PC-9 (cell line): ENCODE measurements around the gene MYO10. TPM values are rescaled to one million over a fixed set of nuclear protein-coding genes. Genes with fewer than 3 reads are reported as not detected.

ENCODE experiments used
- BruUV-seq: library from RNA; stranded (reverse); fragments of 400-500 nt; replicated peaks from 2 replicates; lab custom pipeline; 2021; lab: Mats Ljungman, UMichigan
- CTCF ChIA-PET: fragments of 300-600 bp; sonication (Branson Sonifier 250); formaldehyde crosslinking; loops from one replicate; lab custom pipeline; 2022; ENCODE audit warnings: antibody characterized with exemption; lab: Charles Lee
- POLR2A ChIA-PET: fragments of 300-600 bp; sonication (Branson Sonifier 250); formaldehyde crosslinking; loops from one replicate; lab custom pipeline; 2022; ENCODE audit warnings: antibody characterized with exemption; ENCODE audit not compliant: unreplicated experiment; lab: Charles Lee
- DNase-seq, 2 experiments: peaks; one replicate each; pipeline versions ENCODE4 v3.0.0 to v3.0.0-alpha.2; 2015 to 2022; ENCODE audit warnings: mixed read lengths in 1 of 2
- H2AFZ ChIP-seq: fragments of 200-600 bp; sonication (generic); 2 replicates; pipeline ENCODE4 v1.8.1; 2017; ENCODE audit warnings: antibody characterized with exemption
- H3F3A ChIP-seq: fragments of 200-600 bp; sonication (generic); 2 replicates; pipeline ENCODE4 v1.8.1; 2017; ENCODE audit warnings: antibody characterized with exemption, mild to moderate bottlenecking, low read depth; ENCODE audit not compliant: insufficient read depth
- H3K27ac ChIP-seq: fragments of 200-600 bp; sonication (generic); 2 replicates; pipeline ENCODE4 v1.6.1; 2016; ENCODE audit warnings: mixed run types
- H3K27me3 ChIP-seq: fragments of 200-600 bp; sonication (generic); 2 replicates; pipeline ENCODE4 v1.6.1; 2016; ENCODE audit warnings: low read depth, mixed run types; ENCODE audit not compliant: insufficient read depth
- H3K36me3 ChIP-seq: fragments of 200-600 bp; sonication (generic); 2 replicates; pipeline ENCODE4 v1.6.1; 2016; ENCODE audit warnings: low read depth, mixed run types
- H3K4me1 ChIP-seq: fragments of 200-600 bp; sonication (generic); replicated peaks from 2 replicates; pipeline ENCODE4 v1.6.1; 2016; ENCODE audit warnings: mixed run types; ENCODE audit not compliant: insufficient read depth
- H3K4me2 ChIP-seq: fragments of 200-600 bp; sonication (generic); 2 replicates; pipeline ENCODE4 v1.6.1; 2017; ENCODE audit warnings: mixed run types
- H3K4me3 ChIP-seq: fragments of 200-600 bp; sonication (generic); 2 replicates; pipeline ENCODE4 v1.6.1; 2016; ENCODE audit warnings: mixed run types
- H3K79me2 ChIP-seq: fragments of 200-600 bp; sonication (generic); 2 replicates; pipeline ENCODE4 v1.6.1; 2017; ENCODE audit warnings: low read depth, mixed run types
- H3K9me2 ChIP-seq: fragments of 200-600 bp; sonication (generic); 2 replicates; pipeline ENCODE4 v1.8.1; 2017; ENCODE audit warnings: mild to moderate bottlenecking; ENCODE audit not compliant: insufficient read depth
- H3K9me3 ChIP-seq: fragments of 200-600 bp; sonication (generic); 2 replicates; pipeline ENCODE4 v1.8.1; 2016; ENCODE audit warnings: low read depth; ENCODE audit not compliant: insufficient read depth
- H4K20me1 ChIP-seq: fragments of 200-600 bp; sonication (generic); 2 replicates; pipeline ENCODE4 v1.8.1; 2017; ENCODE audit not compliant: insufficient read depth
- EZH2 ChIP-seq: fragments of 200-600 bp; sonication (generic); IDR thresholded peaks from 2 replicates; pipeline ENCODE4 v1.8.0; 2017; ENCODE audit warnings: antibody characterized with exemption, low read depth
- intact Hi-C: fragments of 100-400 bp; cut with micrococcal nuclease; formaldehyde crosslinking; loops from one replicate; pipeline ENCODE4 v1.10.0; 2022; ENCODE audit not compliant: unreplicated experiment
- total RNA-seq: library from RNA; stranded (reverse); gene quantifications from 2 replicates; pipeline ENCODE4 v1.2.3, GENCODE V29; 2021
- TF ChIP-seq, protein P1 (sequence below): fragments of 200-600 bp; sonication (generic); conservative IDR thresholded peaks from 2 replicates; pipeline ENCODE4 v1.6.1; 2017; ENCODE audit warnings: mixed run types, antibody characterized with exemption, mild to moderate bottlenecking, moderate library complexity

The MYO10 gene
- total RNA-seq, 1 experiment from 2014 or later: 92.8 TPM

- intact Hi-C loops: loop anchor here (5.0 kb wide), 2 partner anchors 116 to 196 kb away; no protein-coding TSS in a partner anchor
Measured at GRCh38 chr5:16668631-16669030, 267.5 kb downstream of the MYO10 start.

DNA sequence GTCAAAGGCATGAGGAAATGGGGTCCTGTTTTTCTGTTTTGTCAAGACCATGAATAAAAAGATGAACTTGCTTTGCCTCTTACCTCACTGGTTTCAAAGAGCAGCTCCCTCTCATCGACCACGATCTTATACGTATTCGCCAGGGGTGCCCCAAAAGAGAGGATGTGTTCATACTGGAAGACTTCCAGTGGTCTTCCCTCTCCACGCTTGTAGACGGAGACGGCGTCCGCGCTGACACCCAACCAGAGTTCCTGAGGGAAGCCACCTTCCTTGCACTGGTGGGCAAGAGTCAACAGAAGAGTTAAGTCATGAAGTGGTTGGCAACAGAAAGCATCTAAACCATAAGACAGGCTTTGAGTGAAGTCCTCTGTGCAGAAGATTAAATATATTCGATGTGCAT, 267.9 kb downstream of the MYO10 start:
- no peaks in the 10 kb centered on the region for H3K9me2 ChIP-seq
- H3K36me3 ChIP-seq: no peaks in the 10 kb centered on the region
- POLR2A ChIA-PET: no interaction called here

More at GRCh38 chr5:16668631-16669030, 267.5 kb downstream of the MYO10 start:
- Histone ChIP-seq H3K27me3 (no peaks in the 10 kb centered on the region), H3F3A (no peaks in the 10 kb centered on the region), H3K9me2 (no peaks in the 10 kb centered on the region), H3K36me3 (no peaks in the 10 kb centered on the region), H3K4me3 (no peak overlapping the region), H3K79me2 (no peaks in the 10 kb centered on the region), H3K27ac (no peak overlapping the region), H3K4me2 (no peak overlapping the region), H3K4me1 (no peaks in the 10 kb centered on the region), H3K9me3 (no peaks in the 10 kb centered on the region), H4K20me1 (no peaks in the 10 kb centered on the region), H2AFZ (no peak overlapping the region)
- TF ChIP-seq, protein P1, sequence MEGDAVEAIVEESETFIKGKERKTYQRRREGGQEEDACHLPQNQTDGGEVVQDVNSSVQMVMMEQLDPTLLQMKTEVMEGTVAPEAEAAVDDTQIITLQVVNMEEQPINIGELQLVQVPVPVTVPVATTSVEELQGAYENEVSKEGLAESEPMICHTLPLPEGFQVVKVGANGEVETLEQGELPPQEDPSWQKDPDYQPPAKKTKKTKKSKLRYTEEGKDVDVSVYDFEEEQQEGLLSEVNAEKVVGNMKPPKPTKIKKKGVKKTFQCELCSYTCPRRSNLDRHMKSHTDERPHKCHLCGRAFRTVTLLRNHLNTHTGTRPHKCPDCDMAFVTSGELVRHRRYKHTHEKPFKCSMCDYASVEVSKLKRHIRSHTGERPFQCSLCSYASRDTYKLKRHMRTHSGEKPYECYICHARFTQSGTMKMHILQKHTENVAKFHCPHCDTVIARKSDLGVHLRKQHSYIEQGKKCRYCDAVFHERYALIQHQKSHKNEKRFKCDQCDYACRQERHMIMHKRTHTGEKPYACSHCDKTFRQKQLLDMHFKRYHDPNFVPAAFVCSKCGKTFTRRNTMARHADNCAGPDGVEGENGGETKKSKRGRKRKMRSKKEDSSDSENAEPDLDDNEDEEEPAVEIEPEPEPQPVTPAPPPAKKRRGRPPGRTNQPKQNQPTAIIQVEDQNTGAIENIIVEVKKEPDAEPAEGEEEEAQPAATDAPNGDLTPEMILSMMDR: no peak
- TF ChIP-seq EZH2: no peak
- DNase-seq: no peak
- ChIA-PET POLR2A (no interaction called here), CTCF (no interaction called here)
- no TSS peak for BruUV-seq

DNA sequence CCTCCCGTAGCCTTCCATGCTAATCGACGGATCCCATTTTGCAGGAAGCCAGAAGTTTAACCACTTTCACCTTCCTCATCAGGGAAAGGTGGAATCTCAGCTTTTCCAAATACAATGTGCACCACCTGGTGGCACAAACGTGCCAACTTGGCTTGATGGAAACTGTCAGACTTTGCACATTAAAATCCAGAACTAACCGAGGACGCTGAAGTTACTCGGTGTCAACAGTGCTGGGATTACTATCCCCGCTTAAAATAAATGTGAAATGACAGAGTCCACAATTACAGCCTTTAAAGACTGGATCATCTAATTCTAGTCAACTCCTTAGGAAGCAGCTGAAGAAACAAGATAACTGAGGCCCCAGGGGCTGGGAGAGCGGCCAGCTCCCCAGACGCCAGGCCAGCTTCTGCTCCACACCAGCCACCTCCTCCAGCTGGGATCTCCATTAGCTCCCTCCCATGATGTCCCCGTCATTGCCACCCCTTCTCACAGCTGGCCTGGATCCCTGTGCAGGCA, 269.1 kb downstream of the MYO10 start:
- Histone ChIP-seq H3K36me3 (no peaks in the 10 kb centered on the region), H4K20me1 (no peaks in the 10 kb centered on the region), H2AFZ (no peak overlapping the region), H3K27me3 (no peaks in the 10 kb centered on the region), H3K4me2 (no peak overlapping the region), H3K4me1 (no peaks in the 10 kb centered on the region), H3K9me2 (no peaks in the 10 kb centered on the region), H3K4me3 (no peak overlapping the region), H3K27ac (no peak overlapping the region), H3F3A (no peaks in the 10 kb centered on the region), H3K79me2 (no peaks in the 10 kb centered on the region), H3K9me3 (no peaks in the 10 kb centered on the region)
- BruUV-seq: no TSS peak
- intact Hi-C loops: loop anchor here (1.0 to 5.0 kb wide), 4 partner anchors 115 to 506 kb away; no protein-coding TSS in a partner anchor
- CTCF ChIA-PET: interaction anchor here (0.6 to 1.4 kb wide), 2 partner anchors 114 to 177 kb away, joined by 3 to 5 read pairs; no protein-coding TSS in a partner anchor
- TF ChIP-seq, protein P1: peak; percentile 62
- TF ChIP-seq EZH2: no peak
- POLR2A ChIA-PET: no interaction called here
- peak in 1 of 2 experiments; percentile 41 for DNase-seq

More for the DNA sequence above, 267.9 kb downstream of the MYO10 start:
- Histone ChIP-seq H3K27ac (no peak overlapping the region), H3F3A (no peaks in the 10 kb centered on the region), H2AFZ (no peak overlapping the region), H3K27me3 (no peaks in the 10 kb centered on the region), H4K20me1 (no peaks in the 10 kb centered on the region), H3K9me3 (no peaks in the 10 kb centered on the region), H3K4me3 (no peak overlapping the region), H3K4me1 (no peaks in the 10 kb centered on the region), H3K4me2 (no peak overlapping the region), H3K79me2 (no peaks in the 10 kb centered on the region)
- CTCF ChIA-PET: no interaction called here
- TF ChIP-seq, protein P1: no peak
- TF ChIP-seq EZH2: no peak
- DNase-seq: no peak
- intact Hi-C loops: loop anchor here (5.0 kb wide), 2 partner anchors 116 to 196 kb away; no protein-coding TSS in a partner anchor
- BruUV-seq: no TSS peak
